Prostate gland (tissue), 2 donors: ENCODE data around the gene CORO2B. TPM values are rescaled to one million over a fixed set of nuclear protein-coding genes. Genes with fewer than 3 reads are reported as not detected.

Experiments
- DNase-seq: peaks from one replicate; pipeline ENCODE4 v3.0.0-alpha.2; 2019; ENCODE audit warnings: low spot score
- H3K27ac ChIP-seq, 2 donors: fragments of 200-600 bp; sonication (generic); 2 replicates each; pipeline ENCODE4 v1.5.1; 2017 to 2019
- H3K27me3 ChIP-seq: fragments of 200-600 bp; sonication (generic); replicated peaks from 2 replicates; pipeline ENCODE4 v1.5.1; 2019; ENCODE audit not compliant: insufficient read depth
- H3K36me3 ChIP-seq, 2 donors: fragments of 200-600 bp; sonication (generic); 1 replicate in 1 of 2; 2 replicates in 1 of 2; pipeline versions ENCODE4 v1.5.1 to v1.8.1; 2017 to 2019
- H3K4me1 ChIP-seq: fragments of 200-600 bp; sonication (generic); replicated peaks from 2 replicates; pipeline ENCODE4 v1.5.1; 2019
- H3K4me3 ChIP-seq, 2 donors: fragments of 200-600 bp; sonication (generic); 2 replicates each; pipeline ENCODE4 v1.5.1; 2017 to 2019
- H3K9me3 ChIP-seq: fragments of 200-600 bp; sonication (generic); 2 replicates; pipeline ENCODE4 v1.5.1; 2017
- POLR2A ChIP-seq: fragments of 450-650 bp; IDR thresholded peaks from one replicate; pipeline ENCODE4 v1.6.1; 2016; ENCODE audit warnings: antibody characterized with exemption, mild to moderate bottlenecking
- POLR2AphosphoS5 ChIP-seq: sonication (generic); formaldehyde crosslinking; IDR thresholded peaks from one replicate; pipeline ENCODE4 v1.6.1; 2017; ENCODE audit warnings: antibody characterized with exemption
- WGBS: methylation state at CpG from one replicate; pipeline ENCODE4 v1.1.5; 2018; 5-methylcytosine and 5-hydroxymethylcytosine counted together
- intact Hi-C: fragments of 100-400 bp; cut with DNase I; formaldehyde crosslinking; loops from one replicate; pipeline ENCODE4 v1.14.2; 2022
- total RNA-seq, 2 donors: library from RNA; depleted of rRNA; stranded (reverse); fragments of >200 nt; gene quantifications; one replicate each; pipeline ENCODE4 v1.1.0, GENCODE V29; 2016
- TF ChIP-seq, protein P1 (sequence below), 4 experiments: fragments of 200-600 bp in 2 of 4; fragments of 450-650 bp in 2 of 4; sonication (generic) in 2 of 4; IDR thresholded peaks; 1 replicate in 3 of 4; 2 replicates in 1 of 4; pipeline ENCODE4 v1.5.1; 2016 to 2019; ENCODE audit warnings: antibody characterized with exemption in 4 of 4, mild to moderate bottlenecking in 2 of 4, moderate library complexity in 2 of 4

CORO2B gene
- total RNA-seq, 2 donors from 2014 or later = 0.50 to 1.4 TPM

GRCh38 chr15:68564173-68564572 is 14.6 kb upstream of the CORO2B start:
- H3K36me3 ChIP-seq = no peaks in the 10 kb centered on the region
- WGBS = 95% methylated on average over 5 of the region's 5 CpGs
- H3K4me1 ChIP-seq = no peaks in the 10 kb centered on the region
- no peak for TF ChIP-seq POLR2AphosphoS5
- no peak for TF ChIP-seq POLR2A
- TF ChIP-seq, protein P1, sequence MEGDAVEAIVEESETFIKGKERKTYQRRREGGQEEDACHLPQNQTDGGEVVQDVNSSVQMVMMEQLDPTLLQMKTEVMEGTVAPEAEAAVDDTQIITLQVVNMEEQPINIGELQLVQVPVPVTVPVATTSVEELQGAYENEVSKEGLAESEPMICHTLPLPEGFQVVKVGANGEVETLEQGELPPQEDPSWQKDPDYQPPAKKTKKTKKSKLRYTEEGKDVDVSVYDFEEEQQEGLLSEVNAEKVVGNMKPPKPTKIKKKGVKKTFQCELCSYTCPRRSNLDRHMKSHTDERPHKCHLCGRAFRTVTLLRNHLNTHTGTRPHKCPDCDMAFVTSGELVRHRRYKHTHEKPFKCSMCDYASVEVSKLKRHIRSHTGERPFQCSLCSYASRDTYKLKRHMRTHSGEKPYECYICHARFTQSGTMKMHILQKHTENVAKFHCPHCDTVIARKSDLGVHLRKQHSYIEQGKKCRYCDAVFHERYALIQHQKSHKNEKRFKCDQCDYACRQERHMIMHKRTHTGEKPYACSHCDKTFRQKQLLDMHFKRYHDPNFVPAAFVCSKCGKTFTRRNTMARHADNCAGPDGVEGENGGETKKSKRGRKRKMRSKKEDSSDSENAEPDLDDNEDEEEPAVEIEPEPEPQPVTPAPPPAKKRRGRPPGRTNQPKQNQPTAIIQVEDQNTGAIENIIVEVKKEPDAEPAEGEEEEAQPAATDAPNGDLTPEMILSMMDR (IDR thresholded peaks at IDR 0.05) = no peak
- H3K4me3 ChIP-seq = no peak overlapping the region
- intact Hi-C loops = no loop called here
- H3K27me3 ChIP-seq = no peaks in the 10 kb centered on the region
- no peaks in the 10 kb centered on the region for H3K9me3 ChIP-seq
- H3K27ac ChIP-seq = no peak overlapping the region
- no peak for DNase-seq

GRCh38 chr15:68565234-68565633 is 13.6 kb upstream of the CORO2B start:
- Histone ChIP-seq H3K9me3 (no peaks in the 10 kb centered on the region), H3K27ac (no peak overlapping the region), H3K36me3 (no peaks in the 10 kb centered on the region), H3K4me1 (no peaks in the 10 kb centered on the region), H3K27me3 (no peaks in the 10 kb centered on the region), H3K4me3 (no peak overlapping the region)
- TF ChIP-seq POLR2AphosphoS5 = no peak
- no peak for TF ChIP-seq POLR2A
- TF ChIP-seq, protein P1 (IDR thresholded peaks at IDR 0.05) = no peak
- intact Hi-C loops = no loop called here
- no peak for DNase-seq

GRCh38 chr15:68565726-68566125 is 13.1 kb upstream of the CORO2B start:
- TF ChIP-seq POLR2A (no peak), POLR2AphosphoS5 (no peak)
- TF ChIP-seq, protein P1 (IDR thresholded peaks at IDR 0.05) = no peak
- Histone ChIP-seq H3K4me3 (no peak overlapping the region), H3K9me3 (no peaks in the 10 kb centered on the region), H3K27me3 (no peaks in the 10 kb centered on the region), H3K36me3 (no peaks in the 10 kb centered on the region), H3K27ac (no peak overlapping the region), H3K4me1 (no peaks in the 10 kb centered on the region)
- DNase-seq = no peak
- intact Hi-C loops = no loop called here
- 96% methylated on average over 4 of the region's 4 CpGs for WGBS

DNA sequence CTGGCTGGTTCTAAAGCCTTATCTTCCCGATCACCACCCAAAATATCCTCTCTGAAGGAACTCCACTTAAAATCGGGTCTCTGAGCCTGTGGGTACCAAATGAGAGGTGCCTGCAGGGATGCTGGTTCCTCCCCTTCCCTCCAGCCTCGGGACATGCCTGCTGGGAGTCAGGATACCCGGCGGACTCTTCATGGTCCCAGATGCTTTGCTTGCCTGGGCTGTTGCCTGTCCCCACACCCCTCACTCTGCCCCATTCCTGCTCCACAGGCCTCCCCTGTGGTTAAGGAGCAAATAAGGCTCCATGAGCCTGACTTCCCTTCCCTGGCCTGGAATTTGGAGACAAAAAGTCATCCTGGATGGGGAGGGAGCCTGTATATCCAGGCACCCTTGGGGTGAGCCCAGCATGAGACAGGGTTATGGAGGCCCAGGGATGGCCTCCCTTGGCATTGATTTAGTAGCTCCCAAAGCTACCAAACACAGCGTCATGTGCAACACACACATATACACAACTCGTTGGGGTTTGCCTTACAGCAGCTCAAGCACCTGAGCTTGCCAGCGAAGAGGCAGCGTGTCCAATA is 12.3 kb upstream of the CORO2B start:
- no peaks in the 10 kb centered on the region for H3K36me3 ChIP-seq
- H3K27ac ChIP-seq = no peak overlapping the region
- no peaks in the 10 kb centered on the region for H3K4me1 ChIP-seq
- TF ChIP-seq, protein P1 (IDR thresholded peaks at IDR 0.05) = no peak
- TF ChIP-seq POLR2AphosphoS5 (no peak), POLR2A (no peak)
- no peaks in the 10 kb centered on the region for H3K9me3 ChIP-seq
- DNase-seq = no peak
- no peak overlapping the region for H3K4me3 ChIP-seq
- whole genome bisulfite sequencing = 75% methylated on average over 9 of the region's 9 CpGs
- intact Hi-C loops = no loop called here
- H3K27me3 ChIP-seq = no peaks in the 10 kb centered on the region

- Histone ChIP-seq H3K36me3 (no peaks in the 10 kb centered on the region), H3K4me1 (no peaks in the 10 kb centered on the region), H3K27me3 (no peaks in the 10 kb centered on the region), H3K27ac (no peak overlapping the region), H3K4me3 (no peak overlapping the region), H3K9me3 (no peaks in the 10 kb centered on the region)
- intact Hi-C loops = no loop called here
- WGBS = 94% methylated on average over 3 of the region's 3 CpGs
- DNase-seq = no peak
- no peak for TF ChIP-seq POLR2AphosphoS5
- TF ChIP-seq, protein P1 (IDR thresholded peaks at IDR 0.05) = no peak
- no peak for TF ChIP-seq POLR2A
These were observed 11.4 kb upstream of the CORO2B start for GRCh38 chr15:68567345-68567744.
